DMS79 treated with DMSO at 0.1 percent for 48 hours (cell line): Measurements from ENCODE around the gene TOGARAM2.
"Not testable (repeated sequence)": the region's sequence is repeated elsewhere in the genome, so short reads cannot be mapped to it uniquely, and the experiment has no call there.

Experiments
- DNase-seq: peaks from one replicate; lab custom pipeline; 2025; lab: John Stamatoyannopoulos, UW

TOGARAM2 gene

GRCh38 chr2:28977176-28977875, 3.8 kb upstream of the TOGARAM2 start:
- DNase-seq: no peak

GRCh38 chr2:28978001-28978400, 3.1 kb upstream of the TOGARAM2 start:
- not testable (repeated sequence) for DNase-seq

- DNase-seq: no peak
Observed at GRCh38 chr2:28978606-28979005, 2.5 kb upstream of the TOGARAM2 start.

- DNase-seq: no peak
Observed at GRCh38 chr2:28979041-28979440, 2.1 kb upstream of the TOGARAM2 start.

- DNase-seq: peak; percentile 53
Observed at GRCh38 chr2:28979576-28980366, 1.3 kb upstream of the TOGARAM2 start.

- no peak for DNase-seq
Observed at GRCh38 chr2:28980368-28981015, 606 bp upstream of the TOGARAM2 start.

- DNase-seq: no peak
Observed at GRCh38 chr2:28981620-28982376, 700 bp downstream of the TOGARAM2 start.

GRCh38 chr2:28982381-28982950, 1.4 kb downstream of the TOGARAM2 start:
- DNase-seq: no peak

GRCh38 chr2:28986429-28986828, 5.3 kb downstream of the TOGARAM2 start:
- DNase-seq: no peak

GRCh38 chr2:28989973-28990372, 8.9 kb downstream of the TOGARAM2 start:
- no peak for DNase-seq

- no peak for DNase-seq
Observed at GRCh38 chr2:28990445-28990844, 9.3 kb downstream of the TOGARAM2 start.

- DNase-seq: no peak
Observed at GRCh38 chr2:28991021-28991420, 9.9 kb downstream of the TOGARAM2 start.

- DNase-seq: no peak
Observed at GRCh38 chr2:28991460-28991859, 10.4 kb downstream of the TOGARAM2 start.

GRCh38 chr2:28993206-28993960, 12.3 kb downstream of the TOGARAM2 start:
- DNase-seq: peak; percentile 29

GRCh38 chr2:28994074-28994473, 13.0 kb downstream of the TOGARAM2 start:
- no peak for DNase-seq

GRCh38 chr2:28994679-28995078, 13.6 kb downstream of the TOGARAM2 start:
- DNase-seq: no peak

- DNase-seq: no peak
Observed at GRCh38 chr2:28995765-28996750, 15.0 kb downstream of the TOGARAM2 start.

- DNase-seq: no peak
Observed at GRCh38 chr2:28997237-28997846, 16.2 kb downstream of the TOGARAM2 start.
